Gastroesophageal sphincter (tissue), 3 donors: ENCODE data around the gene CCL16.

Source experiments
- POLR2AphosphoS5 ChIP-seq: sonication (generic); formaldehyde crosslinking; IDR thresholded peaks from one replicate; pipeline ENCODE4 v1.6.1; 2017; ENCODE audit warnings: antibody characterized with exemption
- TF ChIP-seq, protein P1 (sequence below), 4 experiments: fragments of 200-600 bp in 2 of 4; fragments of 450-650 bp in 2 of 4; sonication (generic) in 1 of 4; IDR thresholded peaks; one replicate each; pipeline ENCODE4 v1.5.1; 2017 to 2019; ENCODE audit warnings: antibody characterized with exemption in 4 of 4, mild to moderate bottlenecking in 2 of 4, moderate library complexity in 2 of 4

DNA sequence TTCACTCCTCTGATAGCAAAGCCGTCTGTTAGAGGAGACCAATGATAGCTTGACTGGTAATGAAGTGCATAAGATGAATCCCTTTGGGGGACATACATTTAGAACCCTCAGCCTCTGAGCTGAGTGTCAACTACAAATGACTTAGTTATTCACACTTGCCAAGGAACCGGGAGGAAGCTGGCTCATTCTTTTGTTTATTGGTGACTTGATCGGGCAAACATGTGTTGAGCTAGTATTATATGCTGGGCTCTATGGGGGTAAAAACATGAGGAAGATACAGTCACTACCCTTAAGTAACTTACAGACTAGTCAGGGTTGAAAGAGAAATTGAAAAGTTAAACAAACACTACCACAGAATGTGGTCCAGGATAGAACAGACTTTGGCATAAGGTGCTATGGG is 3.0 kb downstream of the CCL16 start:
- no peak for TF ChIP-seq POLR2AphosphoS5
- TF ChIP-seq, protein P1, sequence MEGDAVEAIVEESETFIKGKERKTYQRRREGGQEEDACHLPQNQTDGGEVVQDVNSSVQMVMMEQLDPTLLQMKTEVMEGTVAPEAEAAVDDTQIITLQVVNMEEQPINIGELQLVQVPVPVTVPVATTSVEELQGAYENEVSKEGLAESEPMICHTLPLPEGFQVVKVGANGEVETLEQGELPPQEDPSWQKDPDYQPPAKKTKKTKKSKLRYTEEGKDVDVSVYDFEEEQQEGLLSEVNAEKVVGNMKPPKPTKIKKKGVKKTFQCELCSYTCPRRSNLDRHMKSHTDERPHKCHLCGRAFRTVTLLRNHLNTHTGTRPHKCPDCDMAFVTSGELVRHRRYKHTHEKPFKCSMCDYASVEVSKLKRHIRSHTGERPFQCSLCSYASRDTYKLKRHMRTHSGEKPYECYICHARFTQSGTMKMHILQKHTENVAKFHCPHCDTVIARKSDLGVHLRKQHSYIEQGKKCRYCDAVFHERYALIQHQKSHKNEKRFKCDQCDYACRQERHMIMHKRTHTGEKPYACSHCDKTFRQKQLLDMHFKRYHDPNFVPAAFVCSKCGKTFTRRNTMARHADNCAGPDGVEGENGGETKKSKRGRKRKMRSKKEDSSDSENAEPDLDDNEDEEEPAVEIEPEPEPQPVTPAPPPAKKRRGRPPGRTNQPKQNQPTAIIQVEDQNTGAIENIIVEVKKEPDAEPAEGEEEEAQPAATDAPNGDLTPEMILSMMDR (IDR thresholded peaks at IDR 0.05), result no peak
